COLO668 (cell line): Measurements from ENCODE around the gene EIF4A3.
"Not testable (repeated sequence)": the region's sequence is repeated elsewhere in the genome, so short reads cannot be mapped to it uniquely, and the experiment has no call there.

Experiments used
- DNase-seq: peaks from one replicate; lab custom pipeline; 2025; ENCODE audit not compliant: unreplicated experiment; lab: John Stamatoyannopoulos, UW

Gene EIF4A3

GRCh38 chr17:80173126-80173525, 26.2 kb upstream of the EIF4A3 start:
- no peak for DNase-seq

DNA sequence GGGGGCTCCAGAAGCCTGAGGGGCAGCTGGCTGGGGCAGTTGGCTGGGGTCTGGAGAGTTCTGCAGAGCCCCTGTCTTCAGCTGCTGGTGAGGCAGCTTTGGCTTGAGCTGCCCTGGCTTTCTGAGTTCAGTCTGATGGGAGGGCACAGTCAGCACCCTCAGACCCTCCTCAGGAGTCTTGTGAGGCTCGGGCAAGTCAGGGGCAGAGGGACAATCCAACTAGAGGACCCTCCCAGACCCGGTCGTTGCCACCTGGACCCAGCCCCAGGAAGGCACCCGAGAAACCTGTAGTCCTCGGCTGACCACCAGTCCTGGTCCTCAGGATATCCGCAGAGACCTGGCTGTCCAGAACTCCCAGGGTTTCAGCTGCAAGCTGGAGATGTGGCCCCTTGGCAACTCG, 24.8 kb upstream of the EIF4A3 start:
- no peak for DNase-seq

GRCh38 chr17:80169784-80170500, 23.0 kb upstream of the EIF4A3 start, which contains the start of gene CARD14:
CARD14 (plus strand) TSS chr17:80170030; CDS start chr17:80181439, 11,409 bp downstream.
- DNase-seq = no peak

- no peak for DNase-seq
These were observed 22.2 kb upstream of the EIF4A3 start for GRCh38 chr17:80169107-80169506.

DNA sequence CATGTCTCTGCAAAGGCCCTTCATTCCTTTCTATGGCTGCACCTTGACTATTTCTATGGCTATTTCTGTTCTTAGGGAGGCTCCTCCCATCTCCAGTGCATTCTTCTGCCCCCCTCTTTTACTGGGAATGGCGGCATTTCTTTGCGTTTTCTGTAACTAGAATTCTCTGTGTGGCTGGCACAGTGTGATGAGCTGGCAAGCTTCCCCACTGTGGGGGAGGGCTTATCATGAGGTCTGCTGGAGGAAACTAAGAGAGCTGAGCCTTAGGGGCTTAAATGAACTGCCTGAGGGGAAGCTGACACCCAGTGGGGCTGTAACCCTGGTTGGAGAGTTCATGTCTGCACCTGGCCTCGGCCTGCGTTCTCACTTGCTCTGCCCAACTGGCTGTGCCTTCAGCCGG, 21.4 kb upstream of the EIF4A3 start:
- DNase-seq = no peak

DNA sequence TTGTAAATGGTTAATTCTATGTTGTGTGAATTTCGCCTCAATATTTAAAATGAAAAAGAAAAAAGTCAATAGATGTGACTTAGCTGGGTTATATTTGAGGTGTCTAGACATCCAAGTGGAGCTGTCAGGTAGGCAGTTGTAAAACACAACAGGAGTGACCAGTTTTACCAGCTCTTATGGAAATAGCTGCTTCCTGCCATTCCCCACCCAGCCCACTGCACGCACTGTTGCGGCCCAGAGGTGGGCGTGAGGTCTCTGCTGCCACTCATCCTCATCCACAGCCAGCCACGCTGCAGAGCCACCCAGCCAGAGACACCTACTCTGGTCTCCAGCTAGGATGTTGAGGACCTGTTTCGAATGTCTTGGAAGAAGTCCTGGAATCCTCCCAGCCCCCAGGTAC, 19.5 kb upstream of the EIF4A3 start:
- no peak for DNase-seq

DNA sequence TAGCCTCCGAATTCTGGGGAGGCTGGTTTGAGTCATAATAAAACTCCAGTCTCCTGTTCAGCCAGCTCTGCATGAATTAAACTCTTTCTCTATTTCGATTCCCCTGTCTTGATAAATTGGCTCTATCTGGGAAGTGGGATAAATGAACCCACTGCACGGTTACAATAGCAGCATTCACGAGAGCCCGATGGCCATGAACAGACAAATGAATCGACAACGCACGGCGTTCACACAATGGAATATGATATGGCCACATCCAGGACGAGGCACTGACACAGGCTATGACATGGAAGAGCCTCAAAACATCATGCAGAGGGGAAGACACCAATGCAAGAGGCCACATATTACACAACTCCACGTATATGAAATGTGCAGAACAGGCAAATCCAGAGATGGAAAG, 17.3 kb upstream of the EIF4A3 start:
- no peak for DNase-seq

- DNase-seq = no peak
These were observed 16.4 kb upstream of the EIF4A3 start for GRCh38 chr17:80163336-80163735.

- DNase-seq = no peak
These were observed 13.6 kb upstream of the EIF4A3 start for GRCh38 chr17:80160536-80160935.

- no peak for DNase-seq
These were observed 11.9 kb upstream of the EIF4A3 start for GRCh38 chr17:80158846-80159245.

- not testable (repeated sequence) for DNase-seq
These were observed 8.7 kb upstream of the EIF4A3 start for GRCh38 chr17:80155600-80155999.

DNA sequence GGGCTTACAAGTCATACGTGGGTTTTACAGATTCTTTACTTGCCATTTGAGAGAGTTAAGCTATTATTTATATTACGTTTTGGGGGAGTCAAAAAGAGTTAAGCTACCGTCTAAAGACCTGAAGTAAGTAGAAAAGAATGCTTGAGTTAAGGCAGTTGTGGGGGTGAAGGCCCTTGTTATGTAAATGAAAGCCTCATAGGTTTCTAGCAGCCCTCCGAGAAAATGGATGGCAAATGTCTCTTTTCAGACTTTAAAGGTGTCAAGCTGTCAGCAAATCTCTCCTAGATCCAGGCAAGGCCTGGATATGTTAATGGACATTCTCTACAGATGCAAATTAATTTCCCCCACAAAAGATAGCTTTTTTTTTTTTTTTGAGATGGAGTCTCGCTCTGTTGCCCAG, 7.2 kb upstream of the EIF4A3 start:
- DNase-seq = no peak

DNA sequence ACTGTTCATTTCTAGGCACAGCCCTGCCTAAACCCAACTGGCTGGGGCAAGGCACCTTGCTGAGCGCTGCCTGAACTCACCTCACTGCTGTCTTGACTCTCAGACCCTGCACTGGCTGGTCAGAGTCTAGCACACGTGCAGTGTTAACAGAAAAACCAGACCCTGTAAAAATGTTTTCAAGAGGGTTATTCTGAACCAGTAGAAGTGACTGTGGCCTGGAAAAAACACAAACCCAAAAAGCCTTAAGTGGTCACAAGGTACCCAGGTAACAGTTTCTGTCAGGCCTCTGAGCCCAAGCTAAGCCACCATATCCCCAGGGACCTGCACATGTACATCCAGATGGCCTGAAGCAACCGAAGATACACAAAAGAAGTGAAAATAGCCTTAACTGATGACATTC, 6.1 kb upstream of the EIF4A3 start:
- no peak for DNase-seq

GRCh38 chr17:80152081-80152702, 5.3 kb upstream of the EIF4A3 start:
- no peak for DNase-seq

- DNase-seq = no peak
These were observed 4.4 kb upstream of the EIF4A3 start for GRCh38 chr17:80151333-80151732.

- peak; percentile 14 for DNase-seq
These were observed 550 bp downstream of the EIF4A3 start for GRCh38 chr17:80146121-80147034.

DNA sequence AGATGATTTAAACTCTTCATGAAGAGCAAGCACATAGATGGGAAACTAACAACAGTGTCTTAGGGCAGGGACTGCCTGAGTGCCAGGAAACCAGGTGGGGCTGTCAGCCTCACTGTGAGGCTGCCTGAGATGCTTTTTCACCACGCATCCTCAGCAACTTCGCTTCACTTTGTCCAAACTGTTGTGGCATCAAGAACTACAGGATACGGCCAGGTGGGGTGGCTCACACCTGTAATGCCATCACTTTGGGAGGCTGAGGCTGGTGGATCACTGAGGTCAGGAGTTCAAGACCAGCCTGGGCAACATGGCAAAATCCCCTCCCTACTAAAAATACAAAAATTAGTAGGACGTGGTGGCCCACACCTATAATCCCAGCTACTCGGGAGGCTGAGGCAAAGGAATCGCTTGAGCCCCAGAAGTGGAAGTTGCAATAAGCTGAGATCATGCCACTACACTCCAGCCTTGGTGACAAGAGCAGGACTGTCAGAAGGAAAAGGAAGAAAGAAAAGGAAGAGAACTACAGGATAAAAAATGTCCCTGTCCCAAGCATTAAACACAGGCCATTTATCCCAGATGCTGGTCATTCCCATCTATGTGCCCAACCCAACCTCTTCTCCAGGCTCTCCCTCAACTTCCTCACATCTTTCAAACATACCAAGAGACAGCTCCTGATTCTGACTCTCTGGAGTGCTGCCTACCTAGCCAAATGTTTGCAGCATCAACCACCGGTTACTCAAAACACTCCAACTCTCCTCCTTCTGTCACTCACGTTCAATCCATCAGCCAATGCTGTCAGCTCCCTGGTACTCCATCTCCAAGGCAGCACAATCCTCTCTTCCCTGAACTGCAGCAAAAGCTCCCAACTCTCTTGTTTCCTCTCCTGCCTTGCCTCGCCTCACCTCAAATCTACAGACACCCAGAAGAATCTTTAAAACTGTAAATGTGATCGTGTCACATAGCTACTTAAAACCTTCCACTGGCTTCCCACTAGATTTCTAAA, 1.6 kb downstream of the EIF4A3 start:
- no peak for DNase-seq

GRCh38 chr17:80142929-80143328, 4.0 kb downstream of the EIF4A3 start:
- no peak for DNase-seq

GRCh38 chr17:80141463-80142165, 5.3 kb downstream of the EIF4A3 start:
- DNase-seq = no peak

DNA sequence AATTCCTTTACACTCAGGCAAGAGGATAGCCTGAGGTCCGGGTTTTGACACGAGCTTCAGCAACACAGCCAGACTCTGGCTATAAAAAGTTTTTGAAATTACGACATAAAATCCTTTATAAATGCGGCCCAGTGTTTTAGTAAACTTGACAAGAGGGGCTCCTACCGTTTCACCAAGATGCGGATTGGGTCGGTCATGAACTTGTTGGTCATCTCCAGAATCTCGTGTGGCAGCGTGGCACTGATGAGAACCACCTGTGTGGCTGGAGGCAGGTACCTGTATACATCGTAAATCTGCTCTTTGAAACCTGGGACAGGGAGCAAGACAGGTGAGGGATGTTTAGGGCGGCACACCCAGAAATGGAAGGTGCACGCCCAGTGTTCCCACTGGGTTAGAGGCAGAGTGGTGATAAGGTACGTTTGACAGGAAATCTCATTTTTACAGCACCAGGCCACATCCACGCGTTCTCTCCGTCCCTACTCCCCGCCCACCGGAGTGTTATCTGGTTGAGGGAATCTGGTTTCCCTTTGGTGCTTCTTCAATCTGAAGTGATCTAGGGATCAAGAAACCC, 8.0 kb downstream of the EIF4A3 start:
- DNase-seq = no peak
